ENCODE data around the gene IGF2BP3.

GRCh38 chr7:23346316-23346715, 124.0 kb downstream of the IGF2BP3 start:
- TF ChIP-seq CTCF (conservative IDR thresholded peaks at IDR 0.05; ENCODE audit: low read depth, low read length) = no peak
- TF ChIP-seq EZH2 (IDR thresholded peaks at IDR 0.05; ENCODE audit: borderline replicate concordance, low read depth, low read length, poor library complexity, severe bottlenecking) = no peak
